Pulmonary artery endothelial cell (primary cell): Measurements from ENCODE around the gene PLB1. TPM values are rescaled to one million over a fixed set of nuclear protein-coding genes. Genes with fewer than 3 reads are reported as not detected.
A peak's percentile ranks its signal among the peaks of the same experiment; 100 is the strongest.

Experiments
- DNase-seq: peaks from one replicate; pipeline ENCODE4 v3.0.0-alpha.2; 2011; ENCODE audit warnings: low read depth, low spot score
- total RNA-seq: library from RNA; depleted of rRNA; stranded (reverse); fragments of >200 nt; gene quantifications from 2 replicates; pipeline ENCODE4 v1.2.3, GENCODE V29; 2014

PLB1 gene
- total RNA-seq, 1 donor from 2014 or later, result 0.46 TPM

DNA sequence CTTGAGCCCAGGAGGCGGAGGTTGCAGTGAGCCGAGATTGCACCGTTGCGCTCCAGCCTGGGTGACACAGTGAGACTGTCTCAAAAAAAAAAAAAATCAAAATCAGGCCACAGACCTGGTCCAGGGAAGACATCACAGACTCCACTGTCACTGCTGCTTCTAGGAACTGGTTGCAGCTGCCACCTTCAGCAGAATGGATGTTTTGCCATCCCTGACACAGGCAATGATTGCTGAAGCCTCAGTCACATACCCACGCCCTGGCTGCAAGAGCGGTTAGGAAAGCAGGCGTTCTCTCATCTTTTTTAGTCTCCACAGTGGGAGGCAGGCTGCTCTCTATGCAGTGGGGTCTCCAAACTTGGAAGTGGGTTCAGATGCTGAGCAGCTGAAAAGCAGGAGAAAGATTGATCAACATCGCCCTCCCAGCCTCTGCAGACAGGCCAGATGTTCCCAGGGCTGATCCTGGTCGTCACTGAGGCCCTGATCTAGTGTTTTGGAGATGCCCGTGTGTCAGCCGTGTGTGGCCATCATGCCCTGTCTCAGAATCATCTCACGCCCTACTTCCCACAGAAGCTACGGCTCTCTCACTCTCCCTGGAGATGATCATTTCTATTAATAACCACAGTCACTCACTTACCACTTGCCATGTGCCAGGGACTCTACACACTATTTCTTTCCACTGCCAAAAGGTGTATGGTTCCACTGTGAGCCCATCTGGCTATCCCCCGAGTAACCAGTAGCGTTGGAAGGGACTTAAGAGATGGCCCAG lies 91.8 kb downstream of the PLB1 start:
- no peak for DNase-seq

DNA sequence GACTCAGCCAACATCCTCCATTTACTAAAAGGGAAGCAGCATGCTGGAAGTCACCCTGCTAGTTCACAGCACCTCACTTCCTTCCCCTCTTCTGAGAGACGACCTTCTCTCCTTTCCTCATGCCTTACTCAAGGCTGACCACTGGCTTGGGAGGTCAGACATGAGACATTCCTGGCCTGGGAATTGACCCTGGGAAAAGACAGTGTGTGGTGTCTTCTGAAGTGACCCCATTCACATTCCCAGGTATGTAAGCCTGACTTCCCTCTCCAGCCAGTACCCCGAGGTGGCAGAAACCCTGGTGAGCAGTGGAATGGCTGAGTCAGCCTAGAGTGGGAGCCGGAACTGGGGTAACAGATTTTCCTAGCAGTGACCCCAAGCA lies 92.4 kb downstream of the PLB1 start:
- no peak for DNase-seq

DNA sequence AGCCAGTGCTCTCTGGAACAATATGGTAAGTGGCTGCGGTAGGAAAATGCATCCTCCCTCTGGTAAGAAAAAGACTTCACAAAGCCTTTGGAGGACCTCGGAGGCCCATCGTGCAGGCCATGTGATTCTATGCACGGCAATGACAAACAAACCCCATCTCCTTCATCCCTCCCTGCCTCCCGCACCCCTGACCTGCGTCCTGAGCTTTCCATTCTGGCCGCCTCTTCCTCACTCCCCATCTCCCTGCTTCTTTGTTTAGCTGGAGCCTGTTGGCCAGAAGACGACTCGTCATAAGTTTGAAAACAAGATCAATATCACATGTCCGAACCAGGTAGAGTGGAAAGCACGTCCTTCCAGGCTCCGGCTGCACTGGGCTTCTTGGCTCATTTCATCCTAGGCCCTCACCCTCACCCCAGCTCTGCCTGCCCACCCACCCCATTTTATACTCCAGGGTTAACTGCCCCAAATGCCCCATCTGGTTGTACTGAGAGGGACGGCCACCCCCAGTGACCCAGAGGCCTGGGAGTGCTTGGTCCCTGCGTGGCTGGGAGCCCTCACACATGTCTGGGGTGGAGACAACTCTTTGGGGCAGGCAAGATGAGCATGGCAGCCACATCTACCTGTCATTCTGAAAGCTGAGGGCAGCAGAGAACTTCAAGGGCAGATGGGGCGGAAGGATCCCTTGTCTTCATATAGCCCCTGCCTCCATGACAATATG lies 94.0 kb downstream of the PLB1 start:
- DNase-seq, result no peak

DNA sequence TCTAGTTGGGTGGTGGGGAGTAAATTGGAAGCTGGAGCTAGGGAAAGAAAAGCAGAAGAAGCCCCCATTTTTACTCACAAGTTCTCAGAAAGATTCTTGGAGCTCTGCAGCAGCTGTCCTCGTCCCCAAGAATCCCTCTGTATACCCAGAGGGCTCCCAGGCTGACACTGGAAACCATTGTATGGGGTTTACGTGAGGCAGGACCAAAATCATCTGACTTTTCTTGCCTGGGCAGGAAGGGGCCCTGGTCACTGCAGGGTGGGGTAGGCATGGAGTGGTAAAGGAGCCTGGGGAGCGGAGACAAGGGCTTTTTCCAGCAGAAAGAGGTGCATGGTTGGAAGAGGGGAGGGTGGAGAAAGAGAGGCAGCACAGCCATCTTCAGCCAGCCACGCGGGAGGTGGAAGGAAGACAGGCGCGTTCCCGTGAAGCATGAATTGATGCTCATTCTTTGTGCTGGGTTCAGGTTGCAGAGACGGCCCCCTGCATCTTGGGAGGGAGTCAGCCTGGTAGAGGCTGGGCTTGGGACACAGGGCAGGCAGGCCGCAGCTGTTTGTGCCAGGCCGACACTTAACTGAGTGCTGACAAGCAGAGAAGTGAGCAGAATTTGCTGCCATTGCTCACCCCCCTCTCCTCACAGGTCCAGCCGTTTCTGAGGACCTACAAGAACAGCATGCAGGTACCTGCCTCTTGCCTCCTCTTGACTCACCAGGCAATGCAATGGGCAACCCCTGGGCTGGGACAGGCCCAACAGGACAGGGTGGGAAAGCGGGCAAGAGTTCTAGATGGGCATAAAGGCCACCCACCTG lies 94.8 kb downstream of the PLB1 start:
- no peak for DNase-seq

DNA sequence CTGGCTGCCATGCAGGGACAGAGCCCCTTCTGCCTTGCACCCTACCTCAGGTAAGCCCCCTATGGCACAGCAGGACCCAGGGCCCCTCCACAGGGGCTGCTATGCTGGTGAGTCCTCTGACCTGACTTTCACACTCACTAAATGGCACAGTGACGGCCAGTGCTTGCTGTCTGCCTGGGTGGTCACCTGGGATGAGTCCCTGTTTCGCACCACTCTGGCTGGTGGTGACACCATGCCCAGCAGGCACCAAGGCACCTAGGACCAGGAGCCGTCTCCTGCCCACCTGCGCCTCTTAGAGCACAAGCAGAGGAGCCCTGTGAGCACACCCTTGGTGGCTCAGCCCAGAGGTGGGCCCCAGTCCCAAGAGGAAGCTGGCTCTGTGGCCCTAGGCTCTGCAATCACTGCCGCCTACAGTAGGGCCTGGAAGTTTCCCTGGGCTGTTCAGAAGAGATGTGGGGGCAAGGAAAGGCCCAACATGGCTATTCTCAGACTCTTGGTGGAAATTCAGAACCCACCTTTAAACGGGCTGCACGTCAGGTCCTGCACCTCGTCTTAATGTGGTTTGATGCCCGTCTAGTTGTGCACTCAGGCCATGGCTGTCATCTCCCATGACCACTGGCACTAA lies 96.0 kb downstream of the PLB1 start:
- DNase-seq, result no peak

DNA sequence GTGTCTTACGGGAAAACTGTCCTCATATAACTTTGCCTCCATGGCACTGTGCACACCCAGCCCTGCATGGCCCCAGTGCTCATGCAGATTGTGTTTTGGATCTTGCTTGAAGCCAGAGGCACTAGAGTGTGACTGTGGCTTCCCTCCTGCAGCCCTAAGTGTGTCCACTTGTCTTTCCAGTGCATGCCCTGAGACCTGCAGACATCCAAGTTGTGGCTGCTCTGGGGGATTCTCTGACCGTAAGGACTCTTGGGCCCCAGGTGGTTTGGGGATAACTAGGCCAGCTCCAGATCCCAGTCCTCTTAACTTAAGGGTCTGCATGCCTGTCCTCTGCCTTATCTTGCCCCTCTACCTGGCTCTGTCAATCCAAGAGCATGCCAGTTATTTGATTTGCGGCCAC lies 96.6 kb downstream of the PLB1 start:
- no peak for DNase-seq

DNA sequence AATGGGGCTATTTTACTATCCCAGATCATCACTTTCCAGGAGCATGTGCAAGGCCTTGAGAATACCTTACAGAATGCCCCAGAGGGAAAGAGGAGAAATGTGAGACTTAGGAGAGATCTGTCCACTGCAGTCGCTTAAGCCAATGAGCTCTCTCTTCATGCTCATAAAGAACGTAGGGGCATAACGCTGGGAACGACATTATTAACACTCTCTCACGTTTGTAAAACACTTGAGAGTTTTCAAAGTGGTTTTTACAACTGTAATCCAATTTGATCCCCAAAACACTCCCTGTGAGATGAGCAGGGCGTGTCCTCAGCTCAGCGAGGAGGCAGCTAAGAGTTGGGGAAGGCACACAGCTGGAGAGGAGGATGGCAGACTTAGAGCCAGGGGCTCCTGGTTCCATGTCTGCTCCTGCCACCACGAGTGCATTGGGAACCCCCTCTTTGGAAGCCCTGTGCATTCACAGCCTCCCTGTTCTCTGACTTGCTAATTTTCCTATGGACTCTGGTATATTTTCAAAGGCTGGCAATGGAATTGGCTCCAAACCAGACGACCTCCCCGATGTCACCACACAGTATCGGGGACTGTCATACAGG lies 97.4 kb downstream of the PLB1 start:
- DNase-seq, result no peak

DNA sequence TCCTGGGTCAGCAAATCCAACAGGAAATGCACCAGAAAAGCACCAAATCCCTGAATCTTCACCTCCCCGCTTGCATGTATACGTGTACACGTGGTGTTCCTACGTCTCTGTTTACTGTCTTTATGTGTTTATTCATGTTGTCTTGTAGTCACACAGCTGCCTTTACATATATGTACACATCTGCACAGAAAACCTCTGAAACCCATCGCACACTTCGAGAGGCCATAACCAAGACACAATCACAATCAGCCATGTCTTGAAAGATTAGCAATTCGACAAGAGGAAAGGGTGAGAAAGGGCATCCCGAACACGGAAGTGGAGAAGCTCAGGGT lies 98.1 kb downstream of the PLB1 start:
- DNase-seq, result no peak

DNA sequence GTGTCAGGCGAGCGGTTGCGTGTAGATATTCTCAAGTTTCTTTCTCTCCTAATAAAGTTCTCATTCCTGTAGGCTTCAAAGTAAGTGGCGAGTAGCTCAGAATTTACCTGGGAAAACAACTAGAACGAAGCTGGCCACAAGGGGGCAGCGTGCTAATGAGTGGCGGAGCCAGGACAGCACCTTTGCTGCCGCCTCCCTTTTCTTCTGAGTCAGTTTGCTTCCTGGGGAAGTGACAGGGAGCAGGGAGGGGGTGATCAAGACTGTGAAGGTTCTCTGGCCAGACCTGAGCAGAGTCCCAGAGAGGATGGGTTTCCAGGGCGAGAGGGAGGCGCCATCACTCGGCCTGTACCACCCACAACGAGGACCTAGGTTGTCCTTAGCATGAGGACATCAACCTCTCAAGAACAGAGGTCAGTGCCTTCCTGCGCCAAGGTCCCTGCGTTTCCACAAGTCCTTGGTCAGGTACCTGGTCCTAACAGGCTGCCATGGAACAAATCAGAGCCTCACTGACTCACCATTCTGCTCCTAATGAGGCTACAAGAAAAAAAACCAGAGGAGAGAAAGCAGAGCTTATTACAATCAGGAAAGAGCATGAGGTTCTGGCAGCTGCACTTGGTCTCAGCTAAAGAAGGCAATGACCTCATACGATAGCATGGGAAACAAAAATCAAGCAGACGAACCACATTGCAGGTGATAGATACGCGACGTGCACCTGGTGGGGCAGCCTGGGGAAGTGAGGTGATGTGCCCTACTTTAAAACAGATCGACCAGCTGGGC lies 98.7 kb downstream of the PLB1 start:
- DNase-seq, result peak; percentile 78

DNA sequence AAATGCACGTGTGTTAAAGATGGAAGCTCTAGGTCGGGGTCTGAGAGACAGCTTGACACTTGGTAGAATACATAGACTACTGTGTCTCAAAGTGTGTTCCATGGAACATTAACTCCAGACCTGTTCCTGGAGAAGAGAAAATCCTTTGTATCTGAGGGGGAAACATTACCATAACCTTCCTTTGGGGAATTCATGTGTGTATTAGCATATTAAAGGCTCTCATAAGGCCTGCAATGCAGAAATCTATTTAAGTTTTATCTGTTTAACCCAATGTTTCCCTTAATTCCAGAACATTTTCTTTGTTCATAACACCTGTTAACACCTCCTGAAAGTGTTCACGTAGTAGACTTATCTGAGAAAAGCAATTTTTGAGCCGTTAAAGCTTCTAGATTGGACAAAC lies 99.5 kb downstream of the PLB1 start:
- DNase-seq, result no peak

DNA sequence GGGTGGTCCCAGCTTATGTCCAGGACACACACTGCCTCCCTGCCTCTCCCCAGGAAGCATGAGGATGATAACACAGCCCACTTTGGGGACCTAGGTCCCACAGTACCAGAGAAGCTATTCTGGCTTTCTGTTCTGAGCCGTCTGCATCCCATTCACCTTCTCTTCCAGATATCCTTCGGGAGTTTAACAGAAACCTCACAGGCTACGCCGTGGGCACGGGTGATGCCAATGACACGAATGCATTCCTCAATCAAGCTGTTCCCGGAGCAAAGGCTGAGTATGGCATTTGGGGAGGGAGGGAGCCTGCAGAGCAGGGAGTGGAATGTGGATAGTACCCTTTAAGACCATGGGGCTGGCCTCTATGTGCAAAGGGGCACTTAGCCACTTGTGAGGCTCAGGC lies 102.6 kb downstream of the PLB1 start:
- no peak for DNase-seq

DNA sequence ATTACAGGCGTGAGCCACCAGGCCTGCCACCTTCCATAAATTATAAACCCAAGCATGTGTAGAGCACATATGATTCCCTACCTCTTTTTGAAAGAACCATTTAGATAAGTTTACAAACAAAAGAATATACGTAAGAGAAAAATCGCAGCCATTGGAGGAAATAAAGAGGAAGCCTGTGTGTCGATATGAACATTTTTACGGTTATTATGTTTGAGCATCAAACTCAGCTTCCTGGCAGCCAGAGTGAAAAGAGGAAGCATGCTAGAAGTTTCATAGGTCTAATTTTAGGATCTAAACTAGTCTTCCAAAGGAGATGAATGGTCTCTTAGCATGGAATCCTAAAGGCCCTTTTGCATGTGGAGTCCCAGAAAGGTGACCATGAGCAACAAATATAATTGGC lies 104.3 kb downstream of the PLB1 start:
- no peak for DNase-seq

DNA sequence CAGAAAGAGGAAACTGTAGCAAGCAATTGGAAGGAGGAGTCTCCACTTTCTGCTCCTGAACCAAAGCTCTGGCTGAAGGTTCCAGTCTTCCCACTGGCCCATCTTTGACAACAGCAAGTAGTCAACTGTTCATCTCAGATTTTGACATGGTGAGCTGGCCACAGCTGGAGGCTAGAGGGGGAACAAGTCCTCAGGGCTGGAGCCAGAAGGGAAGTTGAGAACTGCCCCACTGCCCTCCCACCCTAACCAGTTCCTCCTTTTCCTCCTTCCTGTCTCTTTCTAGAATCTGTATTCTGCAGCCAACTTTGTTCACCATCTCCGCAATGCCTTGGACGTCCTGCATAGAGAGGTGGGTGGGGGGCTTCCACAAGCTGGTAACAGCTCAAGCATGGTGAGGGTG lies 105.8 kb downstream of the PLB1 start:
- DNase-seq, result no peak

DNA sequence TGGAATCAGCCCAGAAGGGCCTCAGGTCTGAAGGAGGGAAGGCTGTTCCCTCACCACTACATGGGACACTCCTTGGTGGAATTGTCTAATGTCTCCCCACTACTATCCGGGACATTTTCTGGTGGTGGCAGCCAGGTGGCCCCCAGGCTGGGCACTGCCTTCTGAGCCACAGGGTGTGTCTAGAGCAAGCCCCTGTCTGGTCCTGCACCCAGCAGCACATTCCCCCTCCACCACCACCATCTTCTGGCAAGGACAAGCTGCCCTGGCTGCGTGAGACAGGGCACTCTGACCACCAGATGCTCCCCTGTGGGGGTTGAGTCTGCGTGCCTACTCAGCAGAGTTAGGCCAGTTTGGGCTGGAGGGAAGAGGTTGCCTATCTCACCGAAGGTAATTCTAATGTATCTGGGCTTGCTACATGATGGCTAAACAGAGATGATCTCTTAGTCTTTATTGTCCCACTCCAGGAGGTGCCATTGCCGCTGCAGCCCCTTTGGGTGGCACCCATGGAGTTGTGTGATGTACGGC lies 106.3 kb downstream of the PLB1 start:
- DNase-seq, result no peak

DNA sequence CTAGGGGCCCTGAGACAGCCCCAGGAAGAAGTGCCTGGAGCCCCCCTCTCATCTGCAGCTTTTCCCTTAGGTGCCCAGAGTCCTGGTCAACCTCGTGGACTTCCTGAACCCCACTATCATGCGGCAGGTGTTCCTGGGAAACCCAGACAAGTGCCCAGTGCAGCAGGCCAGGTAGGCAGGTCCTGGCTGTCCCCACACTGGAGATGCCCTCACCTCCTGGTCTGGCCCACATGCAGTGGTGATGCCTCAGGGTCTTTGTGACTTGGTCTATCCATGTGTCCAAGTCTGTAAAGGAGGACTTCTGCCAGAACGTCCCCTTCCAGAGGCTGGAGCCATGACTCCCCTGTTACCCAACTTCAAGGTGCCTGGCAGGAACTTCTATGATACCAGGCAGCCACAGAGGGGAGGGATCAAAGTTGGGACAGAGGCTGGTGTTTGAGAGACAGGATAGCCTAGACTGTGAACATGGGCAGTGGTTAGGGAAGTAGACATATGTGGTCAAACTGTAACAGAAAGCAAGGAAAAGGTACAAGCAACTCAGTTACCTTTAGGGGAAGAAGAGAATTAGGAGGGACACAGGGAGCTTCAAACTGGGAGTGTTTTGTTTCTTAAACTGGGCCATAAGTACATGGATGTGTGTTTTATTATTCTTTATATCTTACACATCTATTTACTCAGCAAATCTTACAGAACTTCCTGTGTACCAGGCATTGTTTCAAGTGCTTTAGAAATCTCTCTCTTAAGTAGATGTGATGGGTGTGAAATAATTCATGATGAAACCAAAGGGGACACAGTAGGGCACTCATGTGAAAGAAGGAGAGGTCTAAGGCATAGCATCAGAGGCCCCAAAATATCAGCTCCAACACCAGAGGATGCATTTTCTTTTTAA lies 107.1 kb downstream of the PLB1 start:
- DNase-seq, result no peak

DNA sequence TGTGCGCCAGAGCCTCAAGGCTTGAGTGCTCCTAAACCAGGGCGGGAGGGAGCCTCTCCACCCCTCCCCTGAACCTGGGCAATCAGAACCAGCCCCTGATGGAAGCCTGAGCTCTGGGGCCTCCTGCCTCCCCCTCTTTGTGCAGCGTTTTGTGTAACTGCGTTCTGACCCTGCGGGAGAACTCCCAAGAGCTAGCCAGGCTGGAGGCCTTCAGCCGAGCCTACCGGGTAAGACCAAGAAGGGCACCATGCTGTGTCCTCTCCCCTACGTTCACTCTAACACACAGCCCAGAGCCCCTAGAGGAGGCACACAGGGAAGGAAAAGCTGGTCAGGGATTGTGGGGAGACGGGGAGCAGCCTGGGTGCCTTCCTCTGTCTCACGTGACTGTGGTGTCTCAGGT lies 108.0 kb downstream of the PLB1 start:
- no peak for DNase-seq

DNA sequence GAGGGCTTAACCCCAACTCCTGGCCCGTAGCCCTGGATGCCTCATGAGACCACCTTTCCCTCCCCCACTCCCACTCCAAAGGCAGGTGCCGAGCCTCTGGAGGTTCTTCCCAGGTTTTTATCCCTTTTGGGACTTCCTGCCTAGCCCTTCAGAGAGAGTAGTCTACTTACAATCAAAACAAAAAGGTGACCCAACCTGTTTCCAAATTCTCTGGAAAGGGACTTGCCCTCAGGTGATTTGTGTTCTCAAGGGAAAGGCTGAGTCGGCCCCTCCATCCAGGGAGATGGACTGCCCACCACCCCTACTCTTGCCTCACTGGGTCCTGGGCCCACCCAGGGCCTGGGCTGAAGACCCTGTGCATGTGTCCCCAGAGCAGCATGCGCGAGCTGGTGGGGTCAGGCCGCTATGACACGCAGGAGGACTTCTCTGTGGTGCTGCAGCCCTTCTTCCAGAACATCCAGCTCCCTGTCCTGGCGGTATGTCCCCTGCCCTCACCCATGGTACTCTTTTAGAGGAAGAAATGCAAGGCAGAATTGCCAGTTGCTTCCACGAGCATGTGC lies 108.5 kb downstream of the PLB1 start:
- DNase-seq, result no peak

DNA sequence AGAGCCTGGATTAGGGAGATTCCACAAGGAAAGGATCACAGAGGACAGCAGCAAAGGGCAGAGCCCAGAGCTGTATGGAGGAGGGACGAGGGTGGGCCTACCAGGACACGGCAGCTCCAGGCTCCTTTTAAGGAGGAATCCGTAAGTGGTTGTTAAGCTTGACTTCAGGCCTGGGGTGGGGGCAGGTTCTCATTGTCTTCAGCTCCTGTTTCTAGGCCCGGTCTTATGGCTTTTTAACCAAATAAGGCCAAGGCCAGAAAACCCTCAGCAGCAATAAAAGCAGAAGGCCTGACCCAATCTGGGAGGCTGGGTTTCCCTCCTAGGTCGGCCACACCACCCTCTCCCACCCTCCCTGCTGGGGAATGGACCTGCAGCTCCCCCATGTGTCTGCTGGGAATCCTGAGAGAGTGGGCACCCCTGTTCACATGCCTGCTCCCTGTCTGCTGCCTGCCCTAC lies 111.2 kb downstream of the PLB1 start:
- no peak for DNase-seq
